ENCODE results near the gene FSCN2.

Gene FSCN2

DNA sequence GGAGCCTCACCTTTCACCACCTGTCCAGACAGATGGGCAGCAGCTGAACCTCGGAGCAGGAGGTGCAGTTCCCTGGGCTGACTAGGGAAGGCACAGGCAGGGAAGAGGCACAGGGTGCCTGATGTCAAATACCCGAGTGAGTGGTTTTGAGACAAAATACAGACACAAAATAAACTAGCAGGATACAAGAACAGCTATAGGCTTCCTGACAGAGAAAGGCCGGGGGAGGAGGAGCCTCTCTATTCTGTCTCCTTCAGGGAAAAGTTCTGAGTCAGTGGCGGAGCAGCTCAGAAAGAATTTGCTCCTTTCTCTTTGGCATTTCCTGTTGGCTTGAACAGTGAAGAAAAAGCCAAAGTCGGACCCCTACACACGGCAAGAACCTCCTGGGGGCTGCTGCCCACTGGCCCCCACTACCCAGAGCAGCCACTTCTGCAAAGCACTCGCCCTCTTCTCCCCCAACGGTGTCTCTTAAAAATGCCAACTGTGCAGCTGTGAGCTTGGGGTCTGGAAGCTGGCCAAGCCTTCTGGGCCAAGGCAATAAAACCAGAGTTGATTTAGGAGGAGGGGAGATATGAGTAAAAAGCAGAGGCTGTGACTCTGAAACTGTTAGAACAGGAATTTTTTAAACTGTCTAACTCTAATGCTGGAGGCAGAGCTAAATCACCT, 38.4 kb downstream of the FSCN2 start:
- H3K36me3 ChIP-seq, result peaks cover 81% of the 10 kb centered on the region
- TF ChIP-seq, protein P1, sequence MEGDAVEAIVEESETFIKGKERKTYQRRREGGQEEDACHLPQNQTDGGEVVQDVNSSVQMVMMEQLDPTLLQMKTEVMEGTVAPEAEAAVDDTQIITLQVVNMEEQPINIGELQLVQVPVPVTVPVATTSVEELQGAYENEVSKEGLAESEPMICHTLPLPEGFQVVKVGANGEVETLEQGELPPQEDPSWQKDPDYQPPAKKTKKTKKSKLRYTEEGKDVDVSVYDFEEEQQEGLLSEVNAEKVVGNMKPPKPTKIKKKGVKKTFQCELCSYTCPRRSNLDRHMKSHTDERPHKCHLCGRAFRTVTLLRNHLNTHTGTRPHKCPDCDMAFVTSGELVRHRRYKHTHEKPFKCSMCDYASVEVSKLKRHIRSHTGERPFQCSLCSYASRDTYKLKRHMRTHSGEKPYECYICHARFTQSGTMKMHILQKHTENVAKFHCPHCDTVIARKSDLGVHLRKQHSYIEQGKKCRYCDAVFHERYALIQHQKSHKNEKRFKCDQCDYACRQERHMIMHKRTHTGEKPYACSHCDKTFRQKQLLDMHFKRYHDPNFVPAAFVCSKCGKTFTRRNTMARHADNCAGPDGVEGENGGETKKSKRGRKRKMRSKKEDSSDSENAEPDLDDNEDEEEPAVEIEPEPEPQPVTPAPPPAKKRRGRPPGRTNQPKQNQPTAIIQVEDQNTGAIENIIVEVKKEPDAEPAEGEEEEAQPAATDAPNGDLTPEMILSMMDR (IDR thresholded peaks at IDR 0.05; ENCODE audit: low read depth, low read length), result no peak
- peaks cover 10% of the 10 kb centered on the region for H3K4me1 ChIP-seq

DNA sequence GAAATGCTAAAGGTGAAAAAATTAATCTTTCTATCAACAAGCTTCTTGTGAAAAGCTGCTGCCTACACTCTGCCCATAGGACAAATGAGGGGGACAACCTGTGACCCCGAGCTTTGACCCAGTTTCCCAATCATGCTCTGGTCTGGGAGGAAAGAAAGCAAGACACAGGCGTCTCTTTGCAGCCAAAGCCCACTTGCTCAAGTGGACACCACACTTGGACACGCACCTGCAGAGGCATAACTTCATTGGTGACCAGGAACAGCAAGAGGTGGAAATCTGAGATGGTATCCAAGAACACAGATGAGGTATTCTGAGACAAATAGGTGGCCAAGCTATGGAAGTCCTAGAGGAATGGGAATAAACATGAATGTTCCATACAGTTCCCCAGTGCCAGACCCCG, 39.0 kb downstream of the FSCN2 start:
- TF ChIP-seq, protein P1 (IDR thresholded peaks at IDR 0.05; ENCODE audit: low read depth, low read length), result no peak
- Histone ChIP-seq H3K4me3 (ENCODE audit: low read depth, low read length) (no peak overlapping the region), H3K27me3 (no peaks in the 10 kb centered on the region), H3K4me1 (peaks cover 10% of the 10 kb centered on the region), H3K9me3 (no peaks in the 10 kb centered on the region), H3K36me3 (peaks cover 82% of the 10 kb centered on the region)
- no peak for DNase-seq

More for the DNA sequence above, 38.4 kb downstream of the FSCN2 start:
- Histone ChIP-seq H3K27me3 (no peaks in the 10 kb centered on the region), H3K9me3 (no peaks in the 10 kb centered on the region), H3K4me3 (ENCODE audit: low read depth, low read length) (no peak overlapping the region)
- peak; percentile 68 for DNase-seq

DNA sequence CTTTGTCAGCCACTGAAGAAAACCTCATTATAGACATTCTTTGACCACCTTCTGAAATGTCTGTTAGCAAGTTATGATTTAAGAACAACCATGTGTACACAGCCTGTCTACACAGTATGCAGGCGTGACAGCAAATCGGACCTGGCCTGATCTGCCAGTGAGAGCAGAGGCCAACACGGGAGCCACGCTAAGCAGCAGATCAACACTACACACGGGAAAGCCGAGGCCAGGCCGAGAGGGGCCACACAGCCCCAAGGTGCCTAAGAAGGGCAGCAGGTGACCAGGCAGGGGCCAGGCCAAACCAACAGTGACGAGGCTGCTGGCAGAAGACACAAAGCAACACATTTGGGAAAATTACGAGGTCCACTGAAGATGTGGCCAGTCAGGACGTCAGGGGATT, 40.2 kb downstream of the FSCN2 start:
- no peaks in the 10 kb centered on the region for H3K27me3 ChIP-seq
- peaks cover 83% of the 10 kb centered on the region for H3K36me3 ChIP-seq
- H3K4me3 ChIP-seq (ENCODE audit: low read depth, low read length), result no peak overlapping the region
- TF ChIP-seq, protein P1 (IDR thresholded peaks at IDR 0.05; ENCODE audit: low read depth, low read length), result no peak
- peaks cover 10% of the 10 kb centered on the region for H3K4me1 ChIP-seq
- no peak for DNase-seq
- no peaks in the 10 kb centered on the region for H3K9me3 ChIP-seq

DNA sequence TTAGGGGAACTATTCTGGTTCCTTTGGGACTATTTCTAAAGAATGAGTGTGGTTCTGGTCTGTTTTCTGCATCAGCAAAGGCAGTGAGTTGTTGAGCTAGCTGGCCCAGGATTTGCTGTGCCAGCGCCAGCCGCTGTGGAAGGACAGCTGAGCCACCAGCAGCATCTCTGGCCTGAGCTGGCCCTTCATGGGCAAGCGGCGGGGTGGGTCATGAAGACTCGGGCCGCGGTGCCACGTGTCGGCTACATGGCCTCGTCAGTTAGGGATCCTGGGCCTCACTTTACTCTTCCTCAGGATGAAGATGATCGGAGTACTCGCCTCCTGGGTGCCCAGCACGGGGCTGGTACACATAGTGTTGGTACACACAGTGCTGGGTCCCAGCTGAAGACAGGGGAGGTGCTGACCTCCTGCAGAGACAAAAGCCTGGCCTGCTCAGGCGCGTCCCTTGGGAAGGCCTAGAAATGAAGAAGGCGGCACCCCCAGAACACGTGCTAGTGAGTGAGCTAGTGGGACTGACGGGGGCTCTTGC, 41.9 kb downstream of the FSCN2 start:
- H3K4me3 ChIP-seq (ENCODE audit: low read depth, low read length), result no peak overlapping the region
- no peak for DNase-seq
- peaks cover 24% of the 10 kb centered on the region for H3K4me1 ChIP-seq
- H3K9me3 ChIP-seq, result no peaks in the 10 kb centered on the region
- H3K36me3 ChIP-seq, result peaks cover 90% of the 10 kb centered on the region
- no peaks in the 10 kb centered on the region for H3K27me3 ChIP-seq
- TF ChIP-seq, protein P1 (IDR thresholded peaks at IDR 0.05; ENCODE audit: low read depth, low read length), result no peak

DNA sequence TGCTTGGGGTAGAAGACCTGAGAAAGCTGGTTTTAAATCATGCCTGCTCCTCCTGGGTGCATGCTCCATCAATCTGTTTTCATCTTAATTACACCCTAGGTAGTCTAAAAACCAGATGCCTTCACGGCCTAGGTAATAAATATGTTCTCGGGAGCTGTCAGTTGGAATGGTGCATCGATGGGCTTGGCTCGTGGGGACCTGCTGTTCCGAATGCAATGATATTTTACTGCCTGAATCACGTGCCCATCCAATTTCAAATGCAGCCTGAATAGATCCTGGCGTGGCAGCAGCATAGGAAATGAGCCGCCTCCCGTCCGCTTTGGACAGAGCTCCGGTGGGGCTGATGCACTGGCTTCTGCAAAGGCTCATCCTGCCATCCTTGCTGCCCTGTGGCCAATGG, 42.8 kb downstream of the FSCN2 start:
- H3K9me3 ChIP-seq, result no peaks in the 10 kb centered on the region
- H3K27me3 ChIP-seq, result no peaks in the 10 kb centered on the region
- TF ChIP-seq, protein P1 (IDR thresholded peaks at IDR 0.05; ENCODE audit: low read depth, low read length), result no peak
- no peak for DNase-seq
- H3K36me3 ChIP-seq, result peaks cover 89% of the 10 kb centered on the region
- peaks cover 24% of the 10 kb centered on the region for H3K4me1 ChIP-seq
- no peak overlapping the region for H3K4me3 ChIP-seq (ENCODE audit: low read depth, low read length)

DNA sequence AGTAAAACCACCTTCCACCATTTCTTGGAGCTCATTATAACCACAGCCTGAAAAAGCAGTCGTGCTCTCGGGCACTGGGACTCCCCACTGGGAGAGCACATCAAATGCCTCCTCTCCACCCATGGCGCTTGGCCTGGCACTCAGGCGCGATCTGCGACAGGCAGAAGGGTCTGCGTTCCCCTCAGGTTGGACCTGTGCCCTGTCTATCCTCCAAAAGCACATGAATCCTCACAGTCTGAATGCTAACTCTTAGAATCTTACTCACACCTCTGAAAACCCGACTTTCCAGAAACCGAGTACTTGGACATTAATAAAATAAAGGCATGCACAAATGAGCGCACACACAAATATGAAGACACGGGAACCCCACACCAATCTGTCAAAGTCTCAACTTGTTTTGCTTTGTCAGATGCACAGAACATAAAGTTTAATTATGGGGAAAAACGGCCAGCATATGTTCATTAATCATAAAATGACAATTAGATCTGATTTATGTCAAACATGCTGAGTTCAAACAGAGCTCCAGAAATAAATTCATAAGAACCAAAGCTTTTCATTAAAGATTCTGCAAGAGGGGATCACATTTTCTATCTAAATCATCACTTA, 44.5 kb downstream of the FSCN2 start:
- Histone ChIP-seq H3K4me3 (ENCODE audit: low read depth, low read length) (no peak overlapping the region), H3K9me3 (no peaks in the 10 kb centered on the region), H3K4me1 (peaks cover 13% of the 10 kb centered on the region), H3K36me3 (peaks cover 77% of the 10 kb centered on the region), H3K27me3 (no peaks in the 10 kb centered on the region)
- TF ChIP-seq, protein P1 (IDR thresholded peaks at IDR 0.05; ENCODE audit: low read depth, low read length), result no peak
- no peak for DNase-seq

Measured in BE2C (cell line).